LNCaP clone FGC (cell line): ENCODE data around the gene HUS1B.

Experiments
- DNase-seq: peaks from one replicate; pipeline ENCODE4 v3.0.0-alpha.2; 2011; ENCODE audit warnings: low read depth
- H3K4me3 ChIP-seq: 2 replicates; pipeline ENCODE4 v1.5.1; 2011; ENCODE audit warnings: mild to moderate bottlenecking, low read depth, low read length, control low read depth
- CTCF ChIP-seq: IDR thresholded peaks from 2 replicates; pipeline ENCODE4 v1.5.1; 2012; ENCODE audit warnings: mild to moderate bottlenecking; ENCODE audit not compliant: control insufficient read depth, insufficient read depth; ENCODE audit errors: extremely low read depth

HUS1B gene

GRCh38 chr6:659716-660581, 3.0 kb upstream of the HUS1B start:
- no peak for TF ChIP-seq CTCF

GRCh38 chr6:658244-658643, 1.3 kb upstream of the HUS1B start:
- no peak overlapping the region for H3K4me3 ChIP-seq
- DNase-seq, result no peak

More at GRCh38 chr6:659716-660581, 3.0 kb upstream of the HUS1B start:
- H3K4me3 ChIP-seq, result no peak overlapping the region
- DNase-seq, result no peak

GRCh38 chr6:657743-658142, 843 bp upstream of the HUS1B start:
- H3K4me3 ChIP-seq, result no peak overlapping the region
- DNase-seq, result no peak
- no peak for TF ChIP-seq CTCF

More at GRCh38 chr6:658244-658643, 1.3 kb upstream of the HUS1B start:
- no peak for TF ChIP-seq CTCF

GRCh38 chr6:654136-654535, 2.8 kb downstream of the HUS1B start:
- no peak for DNase-seq
- TF ChIP-seq CTCF, result no peak

GRCh38 chr6:652865-653264, 4.0 kb downstream of the HUS1B start:
- TF ChIP-seq CTCF, result no peak
- H3K4me3 ChIP-seq, result no peak overlapping the region
- no peak for DNase-seq

More at GRCh38 chr6:654136-654535, 2.8 kb downstream of the HUS1B start:
- H3K4me3 ChIP-seq, result no peak overlapping the region

GRCh38 chr6:650098-650497, 6.8 kb downstream of the HUS1B start:
- no peak for DNase-seq
- TF ChIP-seq CTCF, result no peak
- H3K4me3 ChIP-seq, result no peak overlapping the region
